HCEC 1CT (cell line): Measurements from ENCODE around the gene ARHGEF38.
"Not testable (repeated sequence)": the region's sequence is repeated elsewhere in the genome, so short reads cannot be mapped to it uniquely, and the experiment has no call there.

ENCODE experiments used
- DNase-seq: peaks from one replicate; pipeline ENCODE4 v3.0.0-alpha.2; 2017

ARHGEF38 gene

GRCh38 chr4:105563352-105563751 lies 10.9 kb downstream of the ARHGEF38 start:
- no peak for DNase-seq

GRCh38 chr4:105568584-105568983 lies 16.2 kb downstream of the ARHGEF38 start:
- DNase-seq: no peak

GRCh38 chr4:105569057-105569865 lies 16.8 kb downstream of the ARHGEF38 start:
- no peak for DNase-seq

- no peak for DNase-seq
Measured at GRCh38 chr4:105569866-105570236, 17.4 kb downstream of the ARHGEF38 start.

GRCh38 chr4:105572296-105572695 lies 19.9 kb downstream of the ARHGEF38 start:
- DNase-seq: no peak

- DNase-seq: no peak
Measured at GRCh38 chr4:105586638-105587328, 34.4 kb downstream of the ARHGEF38 start.

GRCh38 chr4:105587841-105588240 lies 35.4 kb downstream of the ARHGEF38 start:
- no peak for DNase-seq

- no peak for DNase-seq
Measured at GRCh38 chr4:105588252-105588651, 35.8 kb downstream of the ARHGEF38 start.

GRCh38 chr4:105591573-105591972 lies 39.2 kb downstream of the ARHGEF38 start:
- no peak for DNase-seq

GRCh38 chr4:105594099-105595010 lies 41.9 kb downstream of the ARHGEF38 start:
- DNase-seq: no peak

GRCh38 chr4:105596684-105597083 lies 44.3 kb downstream of the ARHGEF38 start:
- no peak for DNase-seq

- DNase-seq: no peak
Measured at GRCh38 chr4:105598052-105598451, 45.6 kb downstream of the ARHGEF38 start.

- DNase-seq: no peak
Measured at GRCh38 chr4:105598787-105599186, 46.4 kb downstream of the ARHGEF38 start.

- DNase-seq: no peak
Measured at GRCh38 chr4:105599482-105599881, 47.1 kb downstream of the ARHGEF38 start.

GRCh38 chr4:105599932-105600655 lies 47.7 kb downstream of the ARHGEF38 start:
- DNase-seq: no peak

GRCh38 chr4:105600951-105601350 lies 48.5 kb downstream of the ARHGEF38 start:
- no peak for DNase-seq

GRCh38 chr4:105601406-105601805 lies 49.0 kb downstream of the ARHGEF38 start:
- DNase-seq: no peak

GRCh38 chr4:105603158-105603557 lies 50.7 kb downstream of the ARHGEF38 start:
- DNase-seq: no peak

GRCh38 chr4:105605493-105605892 lies 53.1 kb downstream of the ARHGEF38 start:
- peak; percentile 38 for DNase-seq

- no peak for DNase-seq
Measured at GRCh38 chr4:105607876-105608275, 55.5 kb downstream of the ARHGEF38 start.

- DNase-seq: not testable (repeated sequence)
Measured at GRCh38 chr4:105609819-105610218, 57.4 kb downstream of the ARHGEF38 start.

GRCh38 chr4:105613306-105613705 lies 60.9 kb downstream of the ARHGEF38 start:
- no peak for DNase-seq
